GM12878 (cell line): ENCODE data around the gene PACS1. TPM values are rescaled to one million over a fixed set of nuclear protein-coding genes. Genes with fewer than 3 reads are reported as not detected.

ENCODE experiments used
- ATAC-seq: fragments of 200-7000 bp; cut with Tn5 transposase; 3 replicates; pipeline ENCODE4 v1.9.1; 2020; ENCODE audit warnings: mild to moderate bottlenecking, moderate library complexity
- BruUV-seq: library from RNA; stranded (reverse); fragments of 400-500 nt; replicated peaks from 2 replicates; lab custom pipeline; 2021; lab: Mats Ljungman, UMichigan
- CTCF ChIA-PET: fragments of 300-600 bp; sonication (Branson Sonifier 250); formaldehyde crosslinking; extraction: SDS; loops from one replicate; lab custom pipeline; 2021; ENCODE audit warnings: inconsistent platforms; lab: Yijun Ruan, JAX
- POLR2A ChIA-PET: fragments of 350-600 bp; formaldehyde crosslinking; extraction: SDS; loops from one replicate; lab custom pipeline; 2021; ENCODE audit warnings: inconsistent platforms; lab: Charles Lee
- RAD21 ChIA-PET: fragments of 300-600 bp; sonication (Branson Sonifier 250); formaldehyde crosslinking; loops from one replicate; lab custom pipeline; 2023; ENCODE audit warnings: antibody characterized with exemption; ENCODE audit not compliant: unreplicated experiment; lab: Charles Lee
- SMC1A ChIA-PET: fragments of 300-600 bp; sonication (Branson Sonifier 250); formaldehyde crosslinking; loops from one replicate; lab custom pipeline; 2023; ENCODE audit not compliant: unreplicated experiment, uncharacterized antibody; lab: Charles Lee
- DNase-seq: peaks from one replicate; pipeline ENCODE4 v3.0.0-alpha.2; 2011; ENCODE audit warnings: low read depth, low spot score
- FAIRE-seq: peaks from 3 replicates; lab custom pipeline; 2011; peaks lifted over from hg19 to GRCh38; lab: Jason Lieb, UNC
- H2AFZ ChIP-seq: 2 replicates; pipeline ENCODE4 v1.6.0; 2011; ENCODE audit warnings: low read depth, low read length, control low read depth; ENCODE audit not compliant: control insufficient read depth
- H3K27ac ChIP-seq: 2 replicates; pipeline ENCODE4 v1.5.1; 2011; ENCODE audit warnings: control low read depth; ENCODE audit not compliant: control insufficient read depth, insufficient read depth
- H3K27me3 ChIP-seq, 2 experiments: replicated peaks in 1 of 2; 2 replicates each; pipeline versions ENCODE4 v1.6.0 to v1.6.1; 2011; ENCODE audit warnings: low read length in 1 of 2; ENCODE audit not compliant: control insufficient read depth in 2 of 2, insufficient read depth in 2 of 2
- H3K36me3 ChIP-seq, 2 experiments: 2 replicates each; pipeline ENCODE4 v1.5.1; 2011; ENCODE audit warnings: low read length in 1 of 2; ENCODE audit not compliant: control insufficient read depth in 2 of 2, insufficient read depth in 2 of 2
- H3K4me1 ChIP-seq: 2 replicates; pipeline ENCODE4 v1.6.1; 2011; ENCODE audit warnings: mild to moderate bottlenecking, low read length, moderate library complexity, mixed read lengths; ENCODE audit not compliant: control insufficient read depth, insufficient read depth
- H3K4me2 ChIP-seq: 2 replicates; pipeline ENCODE4 v1.6.0; 2011; ENCODE audit warnings: control low read depth; ENCODE audit not compliant: control insufficient read depth, insufficient read depth
- H3K4me3 ChIP-seq: fragments of 200-600 bp; sonication (generic); 2 replicates; pipeline ENCODE4 v1.5.1; 2016
- H3K79me2 ChIP-seq: 2 replicates; pipeline ENCODE4 v1.6.0; 2011; ENCODE audit warnings: low read length; ENCODE audit not compliant: control insufficient read depth, insufficient read depth
- H3K9ac ChIP-seq: 2 replicates; pipeline ENCODE4 v1.8.0; 2011; ENCODE audit warnings: low read length, control low read depth, mixed read lengths; ENCODE audit not compliant: control insufficient read depth, insufficient read depth
- H3K9me3 ChIP-seq: replicated peaks from 3 replicates; pipeline ENCODE4 v1.5.1; 2011; ENCODE audit warnings: mild to moderate bottlenecking, low read length; ENCODE audit not compliant: control insufficient read depth, insufficient read depth
- H4K20me1 ChIP-seq: 2 replicates; pipeline ENCODE4 v1.6.0; 2011; ENCODE audit not compliant: control insufficient read depth, insufficient read depth
- BCL11A ChIP-seq: IDR thresholded peaks from 2 replicates; pipeline ENCODE4 v1.6.1; 2011; ENCODE audit warnings: low read depth, low read length
- CHD1 ChIP-seq: IDR thresholded peaks from 2 replicates; pipeline ENCODE4 v1.6.1; 2012; ENCODE audit warnings: low read depth, low read length, improper control_type of control experiment
- CREM ChIP-seq: IDR thresholded peaks from 2 replicates; pipeline ENCODE4 v1.6.1; 2014; ENCODE audit warnings: antibody characterized with exemption, low read depth
- EP300 ChIP-seq, 2 experiments: fragments of 150-350 bp in 1 of 2; IDR thresholded peaks; 2 replicates each; pipeline ENCODE4 v1.6.1; 2011 to 2012; ENCODE audit warnings: low read depth in 2 of 2, low read length in 2 of 2, borderline replicate concordance in 1 of 2, improper control_type of control experiment in 1 of 2, inconsistent platforms in 1 of 2; ENCODE audit not compliant: control insufficient read depth in 1 of 2
- IKZF2 ChIP-seq, 2 experiments: fragments of 450-650 bp; IDR thresholded peaks; 2 replicates each; pipeline ENCODE4 v1.6.1; 2017; ENCODE audit warnings: mild to moderate bottlenecking in 2 of 2, moderate library complexity in 2 of 2
- NRF1 ChIP-seq: conservative IDR thresholded peaks from 2 replicates; pipeline ENCODE4 v1.6.1; 2011; ENCODE audit warnings: mild to moderate bottlenecking, low read depth, low read length, improper control_type of control experiment
- RELA ChIP-seq: fragments of 450-650 bp; IDR thresholded peaks from 2 replicates; pipeline ENCODE4 v1.8.0; 2014; ENCODE audit warnings: borderline replicate concordance; ENCODE audit not compliant: partially characterized antibody
- SMAD5 ChIP-seq: IDR thresholded peaks from 2 replicates; pipeline ENCODE4 v1.6.1; 2016; ENCODE audit warnings: antibody characterized with exemption, low read depth
- SMARCA5 ChIP-seq: fragments of 450-650 bp; IDR thresholded peaks from 2 replicates; pipeline ENCODE4 v1.6.1; 2017; ENCODE audit warnings: mild to moderate bottlenecking
- WGBS: methylation state at CpG from one replicate; pipeline ENCODE4 v1.1.6; 2016; ENCODE audit warnings: low lambda C conversion rate; ENCODE audit not compliant: insufficient replicate concordance, insufficient coverage; ENCODE audit errors: missing lambda C conversion rate; 5-methylcytosine and 5-hydroxymethylcytosine counted together
- in situ Hi-C: fragments of 300-500 bp; cut with MboI; formaldehyde crosslinking; loops from 9 replicates; pipeline ENCODE4 v1.14.3; 2018; ENCODE audit warnings: mixed read lengths
- intact Hi-C: fragments of 100-400 bp; cut with micrococcal nuclease; formaldehyde crosslinking; loops from one replicate; pipeline ENCODE4 v1.14.2; 2022; ENCODE audit not compliant: unreplicated experiment
- polyA plus RNA-seq, 11 experiments: library from polyadenylated mRNA; depleted of rRNA in 4 of 11; unstranded in 6 of 11; stranded (reverse) in 5 of 11; fragments of >200 nt; fragmentation: Nextera tagmentation in 4 of 11; fragmentation: Illumina TruSeq in 1 of 11; extraction: Ambion mirVana in 4 of 11; extraction: Trizol in 1 of 11; gene quantifications; 1 replicate in 1 of 11; 2 replicates in 10 of 11; pipeline versions ENCODE4 v1.2.1 to v1.2.3, GENCODE V29; 2011 to 2016; ENCODE audit warnings: inconsistent platforms in 2 of 11, missing spikeins in 2 of 11, low read depth in 1 of 11
- total RNA-seq, 4 experiments: library from RNA; depleted of rRNA in 3 of 4; stranded (reverse); fragments of >200 nt in 3 of 4; fragmentation: Illumina TruSeq in 1 of 4; extraction: Trizol in 1 of 4; gene quantifications; 2 replicates each; pipeline versions ENCODE4 v1.2.1 to v1.2.3, GENCODE V29; 2013 to 2021
- TF ChIP-seq, protein P1 (sequence below): fragments of 450-650 bp; IDR thresholded peaks from 2 replicates; pipeline ENCODE4 v1.6.1; 2018; ENCODE audit warnings: mild to moderate bottlenecking, low read depth, moderate library complexity; ENCODE audit not compliant: partially characterized antibody
- TF ChIP-seq, protein P2 (sequence below): fragments of 450-650 bp; IDR thresholded peaks from 2 replicates; pipeline ENCODE4 v1.6.1; 2017; ENCODE audit warnings: antibody characterized with exemption, mild to moderate bottlenecking, moderate library complexity
- TF ChIP-seq, protein P3 (sequence below): fragments of 450-650 bp; IDR thresholded peaks from 2 replicates; pipeline ENCODE4 v1.6.1; 2017; ENCODE audit warnings: mild to moderate bottlenecking, moderate library complexity
- TF ChIP-seq, protein P4 (sequence below): IDR thresholded peaks from 2 replicates; pipeline ENCODE4 v1.6.1; 2011; ENCODE audit warnings: borderline replicate concordance, low read depth, mild to moderate bottlenecking, moderate library complexity, mixed read lengths, low read length; ENCODE audit not compliant: insufficient read depth; ENCODE audit errors: extremely low read length

Gene PACS1
- total and polyA plus RNA-seq, 10 of the 15 experiments (the other 5 are each of a cell fraction or from before 2014, with no cell fraction given), result 1.1 to 74.3 (median 17.9) TPM

DNA sequence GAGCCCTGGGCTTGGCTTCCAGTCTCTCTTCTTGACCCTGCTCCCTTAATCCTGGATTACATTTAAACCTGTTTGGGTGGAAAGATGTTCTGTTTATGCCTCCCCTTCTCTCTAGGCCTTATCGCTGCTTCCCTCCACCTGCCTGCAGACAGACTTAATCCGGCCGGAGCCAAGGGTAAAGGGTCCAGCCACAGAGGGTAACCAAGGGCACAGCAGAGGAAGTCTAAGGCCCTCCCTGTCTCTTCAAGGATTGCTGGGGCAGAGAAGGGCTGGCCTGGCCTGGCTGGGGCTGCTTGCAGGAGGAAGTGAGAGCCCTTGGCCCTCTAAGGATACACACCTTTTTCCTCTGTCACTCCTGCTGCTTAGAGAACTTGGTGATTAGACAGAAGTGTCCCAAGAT lies 23.2 kb upstream of the PACS1 start:
- Histone ChIP-seq H3K4me1 (peaks cover 11% of the 10 kb centered on the region), H4K20me1 (no peaks in the 10 kb centered on the region), H3K27ac (no peak overlapping the region), H3K79me2 (no peaks in the 10 kb centered on the region; the same call in 1 of the 2 replicates), H3K9ac (no peak overlapping the region), H3K27me3 (no peaks in the 10 kb centered on the region), H3K4me2 (no peak overlapping the region), H3K36me3 (no peaks in the 10 kb centered on the region), H2AFZ (no peak overlapping the region), H3K4me3 (no peak overlapping the region), H3K9me3 (no peaks in the 10 kb centered on the region)
- no TSS peak for BruUV-seq
- WGBS, result 93% methylated on average over 3 of the region's 3 CpGs
- no peak for DNase-seq
- intact Hi-C loops (no loop called here), in situ Hi-C loops (no loop called here)
- no peak for ATAC-seq
- ChIA-PET CTCF (interaction anchor here (0.7 to 5.0 kb wide), 11 partner anchors 9 to 239 kb away, joined by 3 to 71 read pairs (median 8); partner anchors contain the start of genes CATSPER1 and PACS1), RAD21 (interaction anchor here (1.1 kb wide), 1 partner anchor 87 kb away, joined by 4 read pairs; no protein-coding TSS in a partner anchor), POLR2A (no interaction called here), SMC1A (interaction anchor here (0.8 to 1.2 kb wide), 2 partner anchors 21 to 84 kb away, joined by 3 read pairs; no protein-coding TSS in a partner anchor)
- FAIRE-seq, result no peak
- TF ChIP-seq IKZF2 (IDR thresholded peaks at IDR 0.05) (no peak), NRF1 (no peak), SMARCA5 (no peak), SMAD5 (no peak), CREM (no peak), EP300 (IDR thresholded peaks at IDR 0.05; ENCODE audit: borderline replicate concordance in 1 of 2, control insufficient read depth in 1 of 2, low read depth in 2 of 2, low read length in 2 of 2) (no peak), RELA (no peak), BCL11A (no peak), CHD1 (no peak)
- TF ChIP-seq, protein P1, sequence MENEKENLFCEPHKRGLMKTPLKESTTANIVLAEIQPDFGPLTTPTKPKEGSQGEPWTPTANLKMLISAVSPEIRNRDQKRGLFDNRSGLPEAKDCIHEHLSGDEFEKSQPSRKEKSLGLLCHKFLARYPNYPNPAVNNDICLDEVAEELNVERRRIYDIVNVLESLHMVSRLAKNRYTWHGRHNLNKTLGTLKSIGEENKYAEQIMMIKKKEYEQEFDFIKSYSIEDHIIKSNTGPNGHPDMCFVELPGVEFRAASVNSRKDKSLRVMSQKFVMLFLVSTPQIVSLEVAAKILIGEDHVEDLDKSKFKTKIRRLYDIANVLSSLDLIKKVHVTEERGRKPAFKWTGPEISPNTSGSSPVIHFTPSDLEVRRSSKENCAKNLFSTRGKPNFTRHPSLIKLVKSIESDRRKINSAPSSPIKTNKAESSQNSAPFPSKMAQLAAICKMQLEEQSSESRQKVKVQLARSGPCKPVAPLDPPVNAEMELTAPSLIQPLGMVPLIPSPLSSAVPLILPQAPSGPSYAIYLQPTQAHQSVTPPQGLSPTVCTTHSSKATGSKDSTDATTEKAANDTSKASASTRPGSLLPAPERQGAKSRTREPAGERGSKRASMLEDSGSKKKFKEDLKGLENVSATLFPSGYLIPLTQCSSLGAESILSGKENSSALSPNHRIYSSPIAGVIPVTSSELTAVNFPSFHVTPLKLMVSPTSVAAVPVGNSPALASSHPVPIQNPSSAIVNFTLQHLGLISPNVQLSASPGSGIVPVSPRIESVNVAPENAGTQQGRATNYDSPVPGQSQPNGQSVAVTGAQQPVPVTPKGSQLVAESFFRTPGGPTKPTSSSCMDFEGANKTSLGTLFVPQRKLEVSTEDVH, result no peak
- TF ChIP-seq, protein P2, sequence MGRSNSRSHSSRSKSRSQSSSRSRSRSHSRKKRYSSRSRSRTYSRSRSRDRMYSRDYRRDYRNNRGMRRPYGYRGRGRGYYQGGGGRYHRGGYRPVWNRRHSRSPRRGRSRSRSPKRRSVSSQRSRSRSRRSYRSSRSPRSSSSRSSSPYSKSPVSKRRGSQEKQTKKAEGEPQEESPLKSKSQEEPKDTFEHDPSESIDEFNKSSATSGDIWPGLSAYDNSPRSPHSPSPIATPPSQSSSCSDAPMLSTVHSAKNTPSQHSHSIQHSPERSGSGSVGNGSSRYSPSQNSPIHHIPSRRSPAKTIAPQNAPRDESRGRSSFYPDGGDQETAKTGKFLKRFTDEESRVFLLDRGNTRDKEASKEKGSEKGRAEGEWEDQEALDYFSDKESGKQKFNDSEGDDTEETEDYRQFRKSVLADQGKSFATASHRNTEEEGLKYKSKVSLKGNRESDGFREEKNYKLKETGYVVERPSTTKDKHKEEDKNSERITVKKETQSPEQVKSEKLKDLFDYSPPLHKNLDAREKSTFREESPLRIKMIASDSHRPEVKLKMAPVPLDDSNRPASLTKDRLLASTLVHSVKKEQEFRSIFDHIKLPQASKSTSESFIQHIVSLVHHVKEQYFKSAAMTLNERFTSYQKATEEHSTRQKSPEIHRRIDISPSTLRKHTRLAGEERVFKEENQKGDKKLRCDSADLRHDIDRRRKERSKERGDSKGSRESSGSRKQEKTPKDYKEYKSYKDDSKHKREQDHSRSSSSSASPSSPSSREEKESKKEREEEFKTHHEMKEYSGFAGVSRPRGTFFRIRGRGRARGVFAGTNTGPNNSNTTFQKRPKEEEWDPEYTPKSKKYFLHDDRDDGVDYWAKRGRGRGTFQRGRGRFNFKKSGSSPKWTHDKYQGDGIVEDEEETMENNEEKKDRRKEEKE, result no peak
- TF ChIP-seq, protein P3, sequence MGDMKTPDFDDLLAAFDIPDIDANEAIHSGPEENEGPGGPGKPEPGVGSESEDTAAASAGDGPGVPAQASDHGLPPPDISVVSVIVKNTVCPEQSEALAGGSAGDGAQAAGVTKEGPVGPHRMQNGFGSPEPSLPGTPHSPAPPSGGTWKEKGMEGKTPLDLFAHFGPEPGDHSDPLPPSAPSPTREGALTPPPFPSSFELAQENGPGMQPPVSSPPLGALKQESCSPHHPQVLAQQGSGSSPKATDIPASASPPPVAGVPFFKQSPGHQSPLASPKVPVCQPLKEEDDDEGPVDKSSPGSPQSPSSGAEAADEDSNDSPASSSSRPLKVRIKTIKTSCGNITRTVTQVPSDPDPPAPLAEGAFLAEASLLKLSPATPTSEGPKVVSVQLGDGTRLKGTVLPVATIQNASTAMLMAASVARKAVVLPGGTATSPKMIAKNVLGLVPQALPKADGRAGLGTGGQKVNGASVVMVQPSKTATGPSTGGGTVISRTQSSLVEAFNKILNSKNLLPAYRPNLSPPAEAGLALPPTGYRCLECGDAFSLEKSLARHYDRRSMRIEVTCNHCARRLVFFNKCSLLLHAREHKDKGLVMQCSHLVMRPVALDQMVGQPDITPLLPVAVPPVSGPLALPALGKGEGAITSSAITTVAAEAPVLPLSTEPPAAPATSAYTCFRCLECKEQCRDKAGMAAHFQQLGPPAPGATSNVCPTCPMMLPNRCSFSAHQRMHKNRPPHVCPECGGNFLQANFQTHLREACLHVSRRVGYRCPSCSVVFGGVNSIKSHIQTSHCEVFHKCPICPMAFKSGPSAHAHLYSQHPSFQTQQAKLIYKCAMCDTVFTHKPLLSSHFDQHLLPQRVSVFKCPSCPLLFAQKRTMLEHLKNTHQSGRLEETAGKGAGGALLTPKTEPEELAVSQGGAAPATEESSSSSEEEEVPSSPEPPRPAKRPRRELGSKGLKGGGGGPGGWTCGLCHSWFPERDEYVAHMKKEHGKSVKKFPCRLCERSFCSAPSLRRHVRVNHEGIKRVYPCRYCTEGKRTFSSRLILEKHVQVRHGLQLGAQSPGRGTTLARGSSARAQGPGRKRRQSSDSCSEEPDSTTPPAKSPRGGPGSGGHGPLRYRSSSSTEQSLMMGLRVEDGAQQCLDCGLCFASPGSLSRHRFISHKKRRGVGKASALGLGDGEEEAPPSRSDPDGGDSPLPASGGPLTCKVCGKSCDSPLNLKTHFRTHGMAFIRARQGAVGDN, result no peak
- TF ChIP-seq, protein P4, sequence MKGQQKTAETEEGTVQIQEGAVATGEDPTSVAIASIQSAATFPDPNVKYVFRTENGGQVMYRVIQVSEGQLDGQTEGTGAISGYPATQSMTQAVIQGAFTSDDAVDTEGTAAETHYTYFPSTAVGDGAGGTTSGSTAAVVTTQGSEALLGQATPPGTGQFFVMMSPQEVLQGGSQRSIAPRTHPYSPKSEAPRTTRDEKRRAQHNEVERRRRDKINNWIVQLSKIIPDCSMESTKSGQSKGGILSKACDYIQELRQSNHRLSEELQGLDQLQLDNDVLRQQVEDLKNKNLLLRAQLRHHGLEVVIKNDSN, result no peak
